Activated CD8-positive, alpha-beta memory T cell treated with anti-CD3 and anti-CD28 coated beads for 36 hours (primary cell): Measurements from ENCODE around the gene GUCY2C. TPM values are rescaled to one million over a fixed set of nuclear protein-coding genes. Genes with fewer than 3 reads are reported as not detected.

Experiments
- CTCF ChIA-PET: fragments of 350-600 bp; sonication (Branson Sonifier 250); formaldehyde crosslinking; loops from one replicate; lab custom pipeline; 2021; ENCODE audit warnings: antibody characterized with exemption; lab: Charles Lee
- POLR2A ChIA-PET: fragments of 350-600 bp; sonication (Branson Sonifier 250); formaldehyde crosslinking; loops from one replicate; lab custom pipeline; 2021; ENCODE audit warnings: antibody characterized with exemption; lab: Charles Lee
- total RNA-seq, 2 experiments: library from RNA; stranded (reverse); gene quantifications; one replicate each; pipeline ENCODE4 v1.2.3, GENCODE V29; 2021

GUCY2C gene
- total RNA-seq, 2 experiments from 2014 or later = not detected

DNA sequence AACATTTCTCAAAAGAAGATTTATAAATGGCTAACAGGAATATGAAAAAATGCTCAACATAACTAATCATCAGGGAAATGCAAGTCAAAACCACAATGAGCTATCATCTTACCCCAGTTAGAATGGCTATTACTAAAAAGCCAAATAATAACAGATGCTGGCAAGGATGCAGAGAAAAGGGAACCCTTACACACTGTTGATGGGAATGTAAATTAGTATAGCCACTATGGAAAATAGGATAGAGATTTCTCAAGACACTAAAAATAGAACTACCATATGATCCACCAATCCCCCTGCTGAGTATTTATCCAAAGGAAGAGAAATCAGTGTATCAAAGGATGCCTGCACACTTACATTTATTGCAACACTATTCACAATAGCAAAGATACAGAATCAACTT is 58.3 kb downstream of the GUCY2C start:
- CTCF ChIA-PET = no interaction called here
- POLR2A ChIA-PET = no interaction called here

DNA sequence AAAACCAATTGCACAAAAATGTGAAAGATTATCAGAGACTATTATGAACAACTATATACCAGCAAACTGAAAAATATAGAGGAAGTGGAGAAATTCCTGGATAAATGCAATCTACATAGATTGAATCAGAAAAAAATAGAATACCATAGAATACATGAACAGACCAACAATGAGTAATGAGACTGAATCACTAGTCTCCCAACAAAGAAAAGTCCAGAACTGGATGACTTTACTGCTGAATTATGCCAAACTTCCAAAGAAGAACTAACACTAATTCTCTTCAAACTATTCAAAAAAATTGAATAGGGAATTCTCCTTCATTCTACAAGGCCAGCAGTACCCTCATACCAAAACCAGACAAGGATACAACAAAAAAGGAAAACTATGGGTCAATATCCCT is 60.6 kb downstream of the GUCY2C start:
- ChIA-PET CTCF (no interaction called here), POLR2A (no interaction called here)

DNA sequence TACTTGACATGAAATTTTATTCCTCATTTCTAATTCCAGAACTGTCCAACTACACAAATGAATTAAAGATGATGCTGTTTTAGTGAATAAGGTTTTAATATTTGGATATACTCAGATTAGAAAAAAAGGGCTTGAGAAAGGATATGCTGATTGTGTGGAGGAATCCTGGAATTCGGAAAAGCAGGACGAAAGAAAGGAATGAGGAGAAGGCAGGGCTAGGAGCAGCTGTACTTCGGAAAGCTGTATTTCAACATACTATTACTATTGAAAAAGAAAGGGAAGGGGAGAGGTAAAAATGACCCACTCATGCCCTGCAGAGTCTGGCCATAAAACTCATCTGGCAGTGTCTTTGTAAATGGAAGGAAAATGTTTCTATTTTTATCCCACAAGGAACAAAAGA is 65.6 kb downstream of the GUCY2C start:
- CTCF ChIA-PET = no interaction called here

DNA sequence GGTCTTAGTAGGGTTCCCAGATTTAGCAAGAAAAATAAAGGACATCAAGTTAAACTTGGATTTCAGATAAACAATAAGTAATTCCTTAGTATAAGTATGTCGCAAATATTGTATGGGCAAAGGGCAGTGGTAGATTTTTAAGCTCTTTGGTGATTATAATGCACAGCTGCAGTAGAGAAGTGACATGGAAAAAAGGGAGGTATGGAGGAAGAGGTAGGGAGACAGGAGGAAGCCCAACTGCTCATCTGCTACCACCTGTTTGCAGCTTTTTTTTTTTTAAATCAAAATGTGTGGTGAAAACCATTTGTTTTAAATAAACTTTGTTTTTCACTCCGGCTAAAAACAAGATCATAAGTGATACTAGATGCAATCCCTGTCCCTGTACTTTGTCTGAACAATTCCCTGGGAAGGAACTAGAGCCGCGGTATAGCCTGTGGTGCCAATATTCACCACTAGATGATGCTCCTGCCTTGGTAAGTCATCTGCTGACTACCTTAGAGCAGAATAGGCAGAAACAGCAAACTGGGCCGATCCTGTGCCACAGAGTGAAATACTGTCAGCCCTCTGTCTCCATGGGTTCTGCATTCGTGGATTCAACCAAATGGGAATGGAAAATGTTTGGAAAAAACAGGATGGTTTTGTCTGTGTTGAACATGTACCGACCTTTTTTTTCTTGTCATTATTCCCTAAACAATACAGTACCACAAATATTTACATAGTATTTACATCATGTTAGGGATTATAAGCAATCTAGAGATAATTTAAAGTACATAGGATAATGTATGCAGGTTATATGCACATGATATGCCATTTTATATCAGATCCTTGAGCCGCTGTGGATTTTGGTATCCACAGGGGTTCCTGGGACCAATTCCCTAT is 66.3 kb downstream of the GUCY2C start:
- ChIA-PET POLR2A (no interaction called here), CTCF (interaction anchor here (0.7 to 1.4 kb wide), 5 partner anchors 37 to 400 kb away, joined by 3 to 5 read pairs (median 3); no protein-coding TSS in a partner anchor)

More for the DNA sequence above, 65.6 kb downstream of the GUCY2C start:
- POLR2A ChIA-PET = no interaction called here

DNA sequence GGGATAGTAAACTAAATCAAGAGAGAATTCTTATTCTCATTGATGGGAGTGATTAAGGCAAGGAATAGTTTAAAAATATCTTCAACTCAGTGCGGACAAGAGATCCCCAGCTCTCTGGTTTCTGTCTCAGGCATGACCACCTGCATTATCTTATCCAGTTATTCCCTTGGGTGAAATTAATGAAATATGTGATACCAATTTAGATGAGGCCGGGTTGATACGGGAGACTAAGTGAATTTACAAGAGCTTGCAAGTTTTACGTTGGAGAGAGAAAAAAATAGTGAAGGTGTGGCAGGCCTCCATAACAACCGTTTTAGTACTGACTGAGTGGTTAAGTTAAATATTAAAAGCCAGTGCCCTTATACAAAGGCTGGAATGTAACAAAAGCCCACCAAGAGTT is 67.6 kb downstream of the GUCY2C start:
- CTCF ChIA-PET = interaction anchor here (1.2 to 1.4 kb wide), 4 partner anchors 33 to 399 kb away, joined by 3 to 5 read pairs (median 4); no protein-coding TSS in a partner anchor
- POLR2A ChIA-PET = interaction anchor here (0.6 kb wide), 1 partner anchor 387 kb away, joined by 4 read pairs; no protein-coding TSS in a partner anchor

DNA sequence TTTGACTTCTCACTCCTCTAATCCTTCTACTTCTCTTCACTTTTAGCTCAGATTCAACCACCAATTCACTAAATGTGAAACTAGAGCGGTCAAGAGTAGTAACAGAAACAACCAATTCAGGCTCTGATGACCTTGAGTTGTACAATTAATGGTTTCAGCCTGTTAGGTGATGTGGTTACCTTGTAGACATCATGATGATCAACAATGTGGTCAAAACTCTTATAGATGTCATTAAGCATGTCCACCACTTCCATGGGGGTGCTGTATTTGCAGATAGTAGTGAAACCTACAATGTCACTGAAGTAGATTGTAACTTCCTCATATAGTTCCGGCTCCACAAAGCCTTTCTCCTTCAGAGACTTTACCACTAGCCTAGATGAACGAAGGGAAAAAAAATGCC is 74.6 kb downstream of the GUCY2C start:
- POLR2A ChIA-PET = no interaction called here
- CTCF ChIA-PET = no interaction called here

DNA sequence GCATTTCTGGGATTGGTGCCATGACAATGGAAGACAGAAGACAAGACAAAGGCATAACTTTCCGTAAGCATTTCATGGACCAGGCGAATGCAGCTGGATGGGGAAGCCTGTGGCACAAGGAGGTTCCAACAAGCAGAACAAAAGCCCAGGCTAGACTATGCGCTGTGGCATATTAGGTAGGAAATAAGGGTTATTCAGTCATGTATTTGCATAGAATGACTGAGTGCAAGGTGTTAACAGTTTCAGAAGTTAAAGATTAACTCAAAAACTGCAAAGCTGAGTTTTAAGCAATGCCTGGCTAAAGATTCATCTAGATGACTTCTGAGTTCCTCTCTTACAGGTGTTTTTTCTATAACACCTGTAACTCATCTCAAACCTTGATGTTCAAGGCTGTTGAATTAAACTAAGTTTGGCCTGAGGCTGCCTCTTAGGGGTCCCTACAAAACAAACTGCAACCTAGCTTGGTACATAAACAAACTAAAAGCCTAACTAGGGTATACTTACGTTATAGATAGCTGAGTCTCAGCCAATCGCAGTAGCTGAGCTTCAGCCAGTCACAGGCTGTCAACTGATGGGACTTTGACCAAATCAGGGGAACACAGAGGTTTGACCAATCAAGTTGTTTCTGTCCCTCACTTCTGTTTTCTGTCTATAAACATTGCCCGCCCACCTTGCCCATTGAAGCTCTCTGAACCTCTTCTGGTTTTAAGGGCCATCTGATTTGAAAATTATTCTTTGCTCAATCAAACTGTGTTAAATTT is 76.5 kb downstream of the GUCY2C start:
- POLR2A ChIA-PET = no interaction called here

DNA sequence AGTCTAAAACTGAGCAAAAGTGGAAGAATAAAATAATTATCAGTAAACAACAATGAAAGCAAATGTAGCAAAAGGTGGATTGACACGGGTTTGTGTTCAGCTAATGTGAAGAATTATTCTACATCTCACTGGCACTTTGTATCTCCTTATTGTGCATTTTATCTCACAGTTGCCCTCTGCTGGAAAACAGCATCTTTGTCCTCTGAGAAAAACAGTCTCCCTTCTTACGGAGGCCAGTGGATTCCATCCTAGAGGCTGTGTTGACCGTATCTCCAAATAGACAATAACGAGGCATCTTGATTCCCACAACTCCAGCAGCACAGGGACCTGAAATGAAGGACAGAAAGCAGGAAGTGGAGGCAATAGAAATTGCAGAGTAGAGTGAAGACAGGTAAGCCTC is 77.4 kb downstream of the GUCY2C start:
- POLR2A ChIA-PET = no interaction called here
- CTCF ChIA-PET = interaction anchor here (0.6 to 1.7 kb wide), 2 partner anchors 172 to 380 kb away, joined by 3 to 4 read pairs; no protein-coding TSS in a partner anchor

More for the DNA sequence above, 76.5 kb downstream of the GUCY2C start:
- CTCF ChIA-PET = interaction anchor here (1.7 kb wide), 1 partner anchor 381 kb away, joined by 3 read pairs; no protein-coding TSS in a partner anchor

DNA sequence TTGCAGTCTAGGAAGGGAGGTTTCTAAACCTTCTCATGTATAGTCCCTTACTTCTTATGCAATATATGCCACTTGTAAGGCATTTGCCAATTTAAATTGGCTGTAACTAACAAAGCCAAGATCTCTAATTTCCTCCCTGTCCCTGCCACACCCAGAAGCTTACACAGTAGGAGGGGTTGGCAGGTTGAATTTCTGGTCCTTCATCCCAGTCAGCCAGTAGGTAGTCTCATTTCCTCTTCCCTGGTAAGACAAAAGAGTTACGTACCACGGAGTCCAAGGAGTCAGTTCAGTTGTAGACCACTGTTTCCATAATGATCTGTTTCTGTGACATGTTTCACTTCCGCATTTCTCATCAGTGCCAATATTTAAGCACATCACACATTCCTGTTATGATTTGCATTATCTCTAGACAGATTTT is 81.7 kb downstream of the GUCY2C start:
- CTCF ChIA-PET = interaction anchor here (0.6 kb wide), 1 partner anchor 251 kb away, joined by 3 read pairs; no protein-coding TSS in a partner anchor

DNA sequence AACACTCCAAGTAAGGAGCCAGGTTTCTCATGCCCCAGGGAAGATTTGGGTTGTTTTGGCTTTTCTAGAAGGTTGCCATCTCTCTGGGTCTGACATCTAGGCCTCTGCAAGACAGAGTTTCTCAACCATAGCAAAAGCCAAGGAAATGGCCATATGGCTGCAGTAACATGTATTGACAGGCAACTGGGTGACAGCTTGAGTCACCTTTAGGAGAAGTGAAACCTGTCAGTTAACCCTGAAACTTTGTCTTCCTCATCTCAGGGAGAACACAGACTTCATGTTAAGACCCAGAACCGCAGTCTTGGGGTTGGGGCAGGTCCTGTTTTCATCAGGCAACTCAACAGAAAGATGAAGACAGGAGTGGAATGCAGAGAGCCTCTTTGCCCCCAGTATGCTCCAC is 82.7 kb downstream of the GUCY2C start:
- POLR2A ChIA-PET = no interaction called here
- CTCF ChIA-PET = no interaction called here

More for the DNA sequence above, 81.7 kb downstream of the GUCY2C start:
- POLR2A ChIA-PET = no interaction called here

DNA sequence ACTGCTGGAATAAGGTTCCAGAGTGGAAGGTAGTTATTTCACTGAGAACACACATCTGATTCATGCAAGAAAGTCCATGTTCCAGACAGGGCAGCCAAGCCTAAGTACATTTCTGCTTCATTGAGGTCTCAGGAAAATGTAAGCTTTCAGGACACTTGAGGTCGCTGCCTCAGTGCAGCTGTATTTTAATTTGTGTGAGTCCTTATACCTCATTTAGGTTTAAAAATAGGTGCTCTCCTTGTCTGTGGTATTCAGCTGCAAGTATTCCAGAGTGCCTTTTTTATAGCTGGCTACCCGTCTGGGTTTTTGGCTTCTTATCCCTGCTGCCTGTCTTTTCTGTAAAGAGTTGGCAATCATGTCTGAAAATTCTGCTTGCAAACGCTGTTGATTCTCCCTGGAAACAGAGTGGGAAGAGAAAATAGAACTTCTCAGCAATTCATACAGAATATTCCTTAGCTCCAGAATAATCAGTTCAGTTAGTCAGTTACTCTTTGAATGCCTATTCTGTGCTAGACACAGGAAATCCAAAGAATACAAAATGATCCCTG is 83.4 kb downstream of the GUCY2C start:
- ChIA-PET CTCF (no interaction called here), POLR2A (no interaction called here)

DNA sequence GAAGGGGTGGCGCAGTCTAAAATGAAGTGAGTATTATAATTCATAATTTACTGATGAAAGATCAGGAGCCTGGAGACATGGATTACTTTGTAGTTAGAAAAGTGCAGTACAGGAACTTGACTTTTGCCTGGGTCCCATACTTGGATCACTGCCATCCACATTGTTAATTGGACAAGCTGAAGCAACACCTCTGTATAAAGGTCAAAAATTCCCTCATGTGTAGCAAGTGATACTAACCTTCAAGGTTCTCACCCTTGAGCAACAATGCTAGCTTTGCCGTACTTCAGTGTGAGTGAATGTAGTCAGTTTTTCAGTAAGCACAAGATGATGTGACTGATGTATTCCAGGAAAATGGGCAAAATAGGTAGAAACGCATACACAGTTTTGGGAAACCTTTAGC is 84.1 kb downstream of the GUCY2C start:
- ChIA-PET POLR2A (no interaction called here), CTCF (no interaction called here)

DNA sequence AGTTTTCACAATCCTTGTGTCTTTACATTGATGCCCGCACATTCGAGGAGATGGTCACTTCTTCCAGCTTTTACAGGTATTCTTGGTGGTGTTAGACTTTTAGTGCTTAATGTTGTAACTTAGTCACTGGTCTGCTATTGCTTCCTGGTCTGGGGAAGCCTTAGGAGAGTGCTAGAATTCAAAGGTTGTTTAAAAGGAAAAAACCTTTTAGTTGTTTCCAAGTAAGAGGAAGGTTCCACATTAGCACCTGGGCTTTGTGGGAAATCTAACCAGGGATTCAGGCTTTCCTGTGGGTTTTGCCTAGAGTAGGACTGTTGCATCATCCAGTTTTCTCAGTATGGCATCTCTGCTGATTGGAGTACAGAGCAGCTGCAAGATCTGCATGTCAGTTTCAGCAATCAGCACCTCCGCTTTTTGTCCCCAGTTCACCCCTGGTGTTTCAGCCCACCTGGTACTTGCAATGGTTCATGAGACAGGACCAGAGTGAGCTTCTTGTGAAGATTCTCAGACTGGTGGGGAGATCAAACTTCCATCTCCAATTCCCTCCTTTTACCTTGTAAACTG is 84.7 kb downstream of the GUCY2C start:
- POLR2A ChIA-PET = no interaction called here

DNA sequence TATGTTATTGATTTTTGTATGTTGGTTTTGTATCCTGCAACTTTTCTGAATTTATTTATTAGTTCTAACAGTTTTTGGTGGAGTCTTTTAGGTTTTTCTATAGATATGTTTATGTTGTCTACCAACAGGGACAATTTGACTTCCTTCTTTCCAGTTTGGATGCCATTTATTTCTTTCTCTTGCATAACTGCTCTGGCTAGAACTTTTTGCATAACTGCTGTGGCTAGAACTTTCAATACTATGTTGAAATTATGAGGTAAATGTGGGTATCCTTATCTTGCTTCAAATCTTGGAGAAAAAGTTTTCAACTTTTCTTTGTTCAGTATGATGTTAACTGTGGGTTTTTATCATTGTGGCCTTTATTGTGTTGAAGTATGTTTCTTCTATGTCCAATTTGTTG is 88.8 kb downstream of the GUCY2C start:
- CTCF ChIA-PET = no interaction called here
- POLR2A ChIA-PET = no interaction called here

More for the DNA sequence above, 84.7 kb downstream of the GUCY2C start:
- CTCF ChIA-PET = no interaction called here

DNA sequence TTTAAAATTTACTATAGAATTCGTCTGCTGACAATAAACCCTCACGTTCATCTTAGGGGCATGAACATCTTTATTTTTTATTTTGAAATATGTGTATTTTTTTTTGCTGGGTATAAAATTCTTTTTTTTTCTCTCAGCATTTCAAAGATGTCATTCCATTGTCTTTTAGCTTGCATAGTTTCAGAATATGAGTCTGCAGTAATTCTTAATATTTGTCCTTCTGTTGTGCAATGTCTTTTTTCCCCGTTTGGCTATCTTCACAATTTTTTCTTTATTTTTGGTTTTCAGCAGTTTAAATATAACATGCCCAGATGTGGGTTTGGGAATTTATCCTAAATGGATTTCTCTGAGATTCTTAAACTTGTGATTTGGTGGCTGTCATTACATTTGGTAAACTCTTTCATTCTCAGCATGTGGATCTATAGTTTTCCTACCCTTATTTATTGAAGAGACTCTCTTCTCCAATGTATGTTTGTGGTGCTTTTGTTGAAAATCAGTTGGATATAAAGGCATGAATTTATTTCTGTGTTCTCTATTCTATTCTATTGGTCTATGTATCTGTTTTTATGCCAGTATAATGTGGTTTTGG is 90.9 kb downstream of the GUCY2C start:
- POLR2A ChIA-PET = no interaction called here

DNA sequence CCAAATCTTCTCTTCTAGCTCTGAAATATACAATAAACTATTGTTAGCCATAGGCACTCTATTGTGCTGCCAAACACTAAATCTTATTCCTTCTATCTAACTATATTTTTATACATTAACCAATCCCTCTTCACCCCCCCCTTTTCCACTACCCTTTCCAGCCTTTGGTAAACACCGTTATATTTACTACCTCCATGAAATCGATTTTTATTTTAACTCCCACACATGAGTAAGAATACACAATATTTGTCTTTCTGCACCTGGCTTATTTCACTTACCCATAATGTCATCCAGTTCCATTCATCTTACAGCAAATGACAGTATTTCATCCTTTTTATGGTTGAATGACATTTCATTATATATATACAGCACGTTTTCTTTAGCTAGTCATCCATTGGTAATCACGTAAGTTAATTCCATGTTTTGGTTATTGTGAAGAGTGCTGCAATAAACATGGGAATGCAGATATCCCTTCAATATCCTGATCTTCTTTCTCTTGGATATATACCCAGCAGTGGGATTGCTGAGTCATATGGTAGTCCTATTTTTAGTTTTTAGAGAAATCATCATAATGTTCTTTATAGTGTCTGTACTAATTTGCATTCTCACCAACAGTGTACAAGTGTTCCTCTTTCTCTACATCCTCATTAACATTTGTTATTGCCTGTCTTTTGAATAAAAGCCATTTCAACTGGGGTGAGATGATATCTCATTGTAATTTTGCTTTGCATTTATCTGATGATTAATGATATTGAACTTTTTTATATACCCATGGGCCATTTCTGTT is 94.5 kb downstream of the GUCY2C start:
- ChIA-PET CTCF (no interaction called here), POLR2A (no interaction called here)

More for the DNA sequence above, 90.9 kb downstream of the GUCY2C start:
- CTCF ChIA-PET = no interaction called here

DNA sequence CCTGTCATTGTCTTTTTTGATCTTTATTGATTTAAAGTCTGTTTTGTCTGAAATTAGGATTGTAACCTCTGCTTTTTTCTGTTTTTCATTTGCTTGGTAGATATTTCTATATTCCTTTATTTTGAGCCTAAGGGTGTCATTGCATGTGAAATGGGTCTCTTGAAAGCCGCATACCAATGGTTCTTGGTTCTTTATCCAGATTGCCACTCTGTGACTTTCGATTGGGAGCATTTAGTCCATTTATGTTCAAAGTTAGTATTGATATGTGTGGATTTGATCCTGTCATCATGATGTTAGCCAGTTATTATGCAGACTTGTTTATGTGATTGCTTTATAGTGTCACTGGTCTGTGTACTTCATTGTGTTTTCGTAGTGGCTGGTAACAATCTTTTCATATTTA is 98.9 kb downstream of the GUCY2C start:
- CTCF ChIA-PET = no interaction called here
- POLR2A ChIA-PET = no interaction called here

DNA sequence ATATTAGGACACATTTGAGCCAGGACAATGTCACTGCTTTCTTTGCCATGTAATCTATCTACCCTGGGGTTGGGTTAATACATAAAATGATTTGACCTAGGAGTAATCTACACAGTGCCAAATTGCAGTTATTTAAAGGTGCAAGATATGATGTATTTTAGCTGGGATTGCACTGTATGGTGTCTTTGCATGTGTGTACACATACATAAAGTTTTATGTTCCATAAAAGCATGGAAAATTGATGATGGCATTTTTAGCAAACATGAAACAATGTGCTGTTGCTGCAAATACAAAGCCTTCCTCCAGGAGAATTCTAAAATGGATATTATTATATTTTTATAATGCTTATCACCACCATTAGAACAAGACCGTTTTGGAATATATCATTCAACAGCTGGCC is 104.7 kb downstream of the GUCY2C start:
- CTCF ChIA-PET = no interaction called here
- POLR2A ChIA-PET = no interaction called here
